ENCODE measurements around the gene UROS.

UROS gene

GRCh38 chr10:125836746-125837145, 13.7 kb upstream of the UROS start:
- DNase-seq (ENCODE audit: low spot score), result no peak

- no peak for DNase-seq (ENCODE audit: low spot score)
Measured at GRCh38 chr10:125828311-125828710, 5.3 kb upstream of the UROS start.

- no peak for DNase-seq (ENCODE audit: low spot score)
Measured at GRCh38 chr10:125827133-125827532, 4.1 kb upstream of the UROS start.

- DNase-seq (ENCODE audit: low spot score), result no peak
Measured at GRCh38 chr10:125824736-125825135, 1.7 kb upstream of the UROS start.

GRCh38 chr10:125823663-125824251, 699 bp upstream of the UROS start:
- DNase-seq (ENCODE audit: low spot score), result no peak

DNA sequence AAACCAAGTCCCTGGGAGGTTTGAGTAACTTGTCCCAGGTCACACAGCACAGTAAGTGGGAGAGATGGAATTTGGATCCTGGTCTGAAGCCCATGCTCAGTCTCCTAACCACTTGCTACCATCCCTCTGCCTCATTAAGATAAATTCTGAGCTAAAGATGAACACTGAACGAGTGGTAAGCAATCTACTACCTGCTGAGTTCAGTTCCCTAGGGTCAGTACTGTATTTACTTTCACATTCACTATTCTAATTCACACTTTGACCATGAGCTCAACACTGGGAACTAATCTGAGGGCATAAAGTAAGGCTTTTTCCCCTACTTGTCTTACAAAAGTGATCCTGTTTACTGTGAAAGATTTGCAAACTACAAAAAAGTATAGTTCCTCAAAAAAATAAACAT, 2.4 kb downstream of the UROS start:
- DNase-seq (ENCODE audit: low spot score), result no peak

- DNase-seq (ENCODE audit: low spot score), result no peak
Measured at GRCh38 chr10:125817337-125817946, 5.6 kb downstream of the UROS start.

GRCh38 chr10:125816548-125816947, 6.5 kb downstream of the UROS start:
- DNase-seq (ENCODE audit: low spot score), result no peak

DNA sequence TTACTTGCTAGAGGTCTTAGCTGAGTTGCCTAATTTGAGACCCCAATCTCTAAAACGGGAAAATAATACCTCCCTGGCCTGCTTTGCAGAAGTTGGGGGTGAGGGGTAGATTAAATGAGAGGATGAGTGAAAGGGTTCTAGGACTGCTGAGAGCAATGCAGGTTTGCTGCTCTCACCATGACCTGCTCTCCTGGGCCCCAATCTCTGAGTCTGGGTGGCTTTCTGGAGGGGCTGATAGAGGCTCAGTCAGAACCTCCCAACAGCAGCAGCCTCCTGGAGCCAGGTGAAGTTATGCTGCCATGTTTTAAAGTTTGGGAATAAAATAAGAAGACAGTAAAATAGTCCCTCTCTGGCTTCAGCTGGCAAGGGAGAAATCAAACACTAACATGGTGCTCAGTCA, 7.3 kb downstream of the UROS start:
- DNase-seq (ENCODE audit: low spot score), result no peak

DNA sequence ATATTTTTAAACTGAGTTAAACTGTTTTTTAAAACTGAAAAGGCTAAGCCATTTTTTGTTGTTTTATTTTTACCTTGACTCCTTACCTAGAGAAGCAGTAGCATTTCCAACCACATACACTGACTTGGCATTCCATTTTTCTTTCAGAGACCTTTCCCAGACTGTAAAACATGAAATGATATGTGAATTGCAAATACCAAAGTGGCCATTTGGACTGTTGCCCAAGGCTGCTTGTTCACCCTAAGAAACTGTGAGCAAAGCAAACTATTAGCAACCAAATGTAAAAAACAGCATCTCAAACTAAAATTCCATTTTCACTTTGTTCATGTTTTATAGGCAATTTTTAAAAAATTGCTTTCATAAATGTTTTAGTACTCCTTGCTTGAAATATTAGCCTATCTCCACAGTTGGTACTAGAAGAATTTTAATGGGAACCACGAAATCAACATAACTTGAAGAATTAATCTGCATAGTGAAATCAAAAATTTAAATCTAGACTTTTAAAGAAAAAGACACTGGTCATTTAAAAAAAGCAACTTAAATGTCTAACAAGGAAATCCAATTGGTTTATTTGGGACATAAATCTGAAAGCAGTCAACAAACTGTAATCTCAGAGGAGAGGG, 10.8 kb downstream of the UROS start:
- DNase-seq (ENCODE audit: low spot score), result no peak

- DNase-seq (ENCODE audit: low spot score), result no peak
Measured at GRCh38 chr10:125811251-125811650, 11.8 kb downstream of the UROS start.

GRCh38 chr10:125808047-125808446, 15.0 kb downstream of the UROS start:
- DNase-seq (ENCODE audit: low spot score), result no peak

DNA sequence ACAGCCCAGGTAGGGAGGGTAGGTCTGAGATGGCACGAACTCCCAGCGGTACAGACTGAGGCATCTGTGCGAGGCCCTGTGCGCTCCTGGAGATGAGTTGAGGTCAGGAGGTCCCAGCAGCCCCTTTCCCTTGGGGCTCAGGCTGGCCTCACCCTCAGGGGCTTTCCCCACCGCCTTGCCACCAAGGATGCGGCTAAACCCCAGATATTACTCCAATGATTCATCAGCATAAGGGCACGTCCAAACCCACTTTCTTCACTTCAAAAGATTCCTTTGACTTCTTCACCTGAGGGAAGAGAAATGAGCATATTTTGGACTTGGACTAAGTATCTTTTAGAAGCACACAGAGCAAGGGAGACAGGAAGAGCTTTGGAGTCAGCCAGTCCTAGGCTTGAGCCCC, 20.3 kb downstream of the UROS start:
- DNase-seq (ENCODE audit: low spot score), result no peak

DNA sequence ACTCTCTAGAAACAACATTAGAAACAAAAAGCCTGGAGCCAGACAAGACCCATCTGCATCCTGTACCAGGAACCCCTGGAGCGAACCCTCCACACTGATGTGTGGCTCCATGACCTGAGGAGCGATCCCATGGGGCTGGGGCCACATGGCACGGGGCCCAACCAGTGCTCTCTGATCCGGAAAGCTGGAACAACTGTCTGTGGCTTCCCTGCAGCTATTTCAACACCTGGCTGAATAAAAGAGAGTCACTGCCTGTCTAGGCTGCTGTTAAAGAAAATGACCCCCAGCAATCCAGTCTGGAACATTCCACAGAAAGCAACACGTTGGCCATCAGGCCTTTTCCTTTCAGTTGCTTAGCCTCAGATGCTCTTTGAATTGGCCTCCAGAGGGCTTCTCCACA, 20.9 kb downstream of the UROS start:
- DNase-seq (ENCODE audit: low spot score), result no peak

DNA sequence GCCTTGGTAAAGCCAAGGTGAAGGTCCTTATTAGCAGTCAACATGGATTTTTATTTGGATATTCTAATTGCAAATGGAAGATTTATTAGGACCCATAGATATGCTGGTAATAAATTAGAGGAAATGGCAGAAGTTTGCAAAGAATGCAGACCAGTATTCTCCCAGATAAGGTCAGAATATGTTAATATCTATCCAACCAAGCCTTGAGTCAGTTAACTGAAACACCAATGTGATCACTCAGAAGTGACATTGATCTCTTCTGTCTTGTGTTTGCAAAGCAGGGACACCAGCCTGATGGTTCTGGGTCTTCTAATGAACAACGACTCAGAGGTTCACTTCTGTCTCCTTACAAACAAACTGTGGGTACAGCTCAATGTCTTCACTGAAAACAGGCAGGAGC, 21.5 kb downstream of the UROS start:
- no peak for DNase-seq (ENCODE audit: low spot score)

DNA sequence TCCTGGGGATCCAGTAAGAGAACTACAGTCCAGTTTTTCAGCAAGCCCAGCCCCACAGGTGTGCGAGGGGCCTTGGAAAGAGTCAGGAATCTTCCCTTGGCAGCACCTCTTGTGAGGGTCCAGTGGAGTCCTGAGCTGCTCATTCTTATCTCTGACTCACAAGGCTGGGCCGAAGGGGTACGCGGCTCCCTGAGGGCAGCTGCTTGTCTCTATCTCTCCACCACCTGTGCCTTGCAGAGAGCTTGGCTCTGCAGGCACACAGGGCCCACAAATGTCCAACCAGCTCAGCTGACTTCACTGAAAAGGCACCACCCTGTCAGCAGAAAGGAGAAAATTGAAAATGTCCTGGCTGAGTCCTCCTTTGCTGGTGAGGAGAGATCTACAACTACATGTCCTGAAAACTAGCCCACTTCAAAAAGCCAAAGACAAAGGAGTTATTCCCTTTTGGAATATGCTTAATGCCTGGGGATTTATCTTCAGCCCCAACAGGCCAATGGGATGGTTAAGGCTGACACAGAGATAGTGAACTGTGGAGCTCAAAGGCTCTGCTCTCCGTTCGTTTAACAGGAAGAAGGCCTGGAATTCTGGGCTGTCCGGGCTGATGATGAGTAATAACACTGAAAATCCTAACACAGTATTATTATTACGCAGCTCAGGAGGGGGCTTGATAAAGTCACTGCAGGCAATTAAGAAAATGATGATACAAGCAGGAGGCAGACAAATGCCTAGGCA, 23.4 kb downstream of the UROS start:
- DNase-seq (ENCODE audit: low spot score), result no peak

- DNase-seq (ENCODE audit: low spot score), result no peak
Measured at GRCh38 chr10:125797994-125798662, 24.9 kb downstream of the UROS start.

- no peak for DNase-seq (ENCODE audit: low spot score)
Measured at GRCh38 chr10:125797424-125797823, 25.6 kb downstream of the UROS start.

DNA sequence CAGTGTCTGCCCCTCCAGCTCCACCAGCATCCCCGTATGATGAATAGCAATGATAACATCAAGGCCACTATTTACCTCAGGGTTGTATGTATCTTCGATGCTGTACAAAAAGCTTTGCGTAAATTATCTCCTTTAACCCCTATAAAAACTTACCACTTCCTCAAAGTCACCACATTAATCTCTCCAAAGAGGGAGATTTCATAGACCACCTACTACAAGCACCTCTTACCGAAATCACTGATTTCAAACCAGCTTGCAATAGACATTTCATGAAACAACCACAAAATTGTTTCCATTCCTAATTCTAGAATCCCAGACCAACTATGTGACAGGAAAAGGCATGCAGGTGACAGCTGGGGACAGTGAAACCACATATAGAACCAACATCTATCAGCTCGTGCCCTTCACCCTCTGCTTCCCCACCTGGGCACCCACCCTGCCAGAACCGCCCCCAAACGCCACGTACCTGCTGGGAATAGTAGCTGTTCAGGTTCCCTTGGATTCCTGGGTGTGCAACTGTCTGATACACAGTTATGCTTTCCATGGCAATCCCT, 27.3 kb downstream of the UROS start:
- DNase-seq (ENCODE audit: low spot score), result no peak

DNA sequence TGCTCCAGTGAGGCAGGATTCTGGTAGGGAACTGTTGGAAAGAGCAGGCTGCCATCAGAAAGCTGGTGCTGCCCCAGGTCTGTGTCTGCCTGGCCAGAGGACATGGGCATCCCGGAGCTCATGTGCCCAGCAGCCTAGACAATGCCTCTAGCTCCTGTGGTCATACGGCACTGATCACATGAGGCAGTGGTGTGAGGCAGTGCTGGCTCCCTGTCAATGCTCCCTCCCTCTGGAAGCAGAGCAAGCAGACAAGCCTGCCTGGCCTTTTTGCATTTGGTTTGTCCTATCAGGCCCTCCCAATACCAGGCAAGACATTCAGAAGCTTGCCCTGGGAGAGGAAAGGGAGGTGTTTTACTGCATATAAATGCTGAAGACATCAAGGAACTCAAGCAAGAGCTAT, 27.9 kb downstream of the UROS start:
- no peak for DNase-seq (ENCODE audit: low spot score)

- DNase-seq (ENCODE audit: low spot score), result no peak
Measured at GRCh38 chr10:125792342-125793300, 30.4 kb downstream of the UROS start.
